ENCODE measurements around the gene TOR4A.

The TOR4A gene

GRCh38 chr9:137247135-137247915, 30.2 kb upstream of the TOR4A start:
- TF ChIP-seq EZH2 (IDR thresholded peaks at IDR 0.05; ENCODE audit: borderline replicate concordance, low read depth, low read length, severe bottlenecking) (no peak), CTCF (IDR thresholded peaks at IDR 0.05; ENCODE audit: borderline replicate concordance, extremely low read depth, low read length, poor library complexity, severe bottlenecking) (no peak)
- no peak overlapping the region for H2AFZ ChIP-seq (ENCODE audit: low read depth, low read length)
- ATAC-seq (ENCODE audit: insufficient read depth, low read depth) (no peak), DNase-seq (no peak)
- H3K4me3 ChIP-seq (ENCODE audit: low read depth in 1 of 2, low read length in 2 of 2), result no peak overlapping the region
- no peaks in the 10 kb centered on the region for H3K9me3 ChIP-seq (ENCODE audit: insufficient read depth, low read length, severe bottlenecking)
- H3K4me1 ChIP-seq (ENCODE audit: insufficient read depth, low read length), result peaks cover 12% of the 10 kb centered on the region
- H3K27ac ChIP-seq (ENCODE audit: low read length), result no peak overlapping the region
- H3K9ac ChIP-seq (ENCODE audit: low read depth, low read length), result no peak overlapping the region
- H3K27me3 ChIP-seq (ENCODE audit: insufficient read depth, low read length, poor library complexity), result no peaks in the 10 kb centered on the region
- peaks cover 7% of the 10 kb centered on the region for H3K79me2 ChIP-seq (ENCODE audit: insufficient read depth, low read length)
- peaks cover 17% of the 10 kb centered on the region for H3K36me3 ChIP-seq (ENCODE audit: insufficient read depth, low read length)
- no peak overlapping the region for H3K4me2 ChIP-seq (ENCODE audit: insufficient read depth, low read length)
- peaks cover 27% of the 10 kb centered on the region for H4K20me1 ChIP-seq (ENCODE audit: insufficient read depth, low read length)

DNA sequence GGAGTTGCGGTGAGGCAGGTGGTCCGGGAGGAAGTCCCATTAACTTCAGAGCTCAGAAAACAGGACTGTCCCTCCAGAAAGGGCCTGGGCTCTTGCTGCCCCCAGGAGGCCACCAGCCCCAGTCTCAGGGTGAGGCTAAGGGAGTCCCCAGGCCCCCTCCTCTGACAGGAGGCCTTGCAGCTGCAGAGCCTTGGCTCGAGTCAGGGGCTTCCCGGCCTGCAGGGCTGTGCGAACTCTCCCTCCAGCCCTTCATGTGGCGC, 29.7 kb upstream of the TOR4A start:
- ATAC-seq (ENCODE audit: insufficient read depth, low read depth), result no peak
- DNase-seq, result no peak
- no peak overlapping the region for H3K27ac ChIP-seq (ENCODE audit: low read length)
- H3K9ac ChIP-seq (ENCODE audit: low read depth, low read length), result no peak overlapping the region
- H3K79me2 ChIP-seq (ENCODE audit: insufficient read depth, low read length), result peaks cover 2% of the 10 kb centered on the region
- no peak overlapping the region for H3K4me2 ChIP-seq (ENCODE audit: insufficient read depth, low read length)
- no peaks in the 10 kb centered on the region for H3K27me3 ChIP-seq (ENCODE audit: insufficient read depth, low read length, poor library complexity)
- peaks cover 22% of the 10 kb centered on the region for H4K20me1 ChIP-seq (ENCODE audit: insufficient read depth, low read length)
- H3K4me1 ChIP-seq (ENCODE audit: insufficient read depth, low read length), result peaks cover 7% of the 10 kb centered on the region
- no peak for TF ChIP-seq CTCF (IDR thresholded peaks at IDR 0.05; ENCODE audit: borderline replicate concordance, extremely low read depth, low read length, poor library complexity, severe bottlenecking)
- no peak for TF ChIP-seq EZH2 (IDR thresholded peaks at IDR 0.05; ENCODE audit: borderline replicate concordance, low read depth, low read length, severe bottlenecking)
- H2AFZ ChIP-seq (ENCODE audit: low read depth, low read length), result no peak overlapping the region
- H3K9me3 ChIP-seq (ENCODE audit: insufficient read depth, low read length, severe bottlenecking), result no peaks in the 10 kb centered on the region
- peaks cover 12% of the 10 kb centered on the region for H3K36me3 ChIP-seq (ENCODE audit: insufficient read depth, low read length)
- no peak overlapping the region for H3K4me3 ChIP-seq (ENCODE audit: low read depth in 1 of 2, low read length in 2 of 2)

DNA sequence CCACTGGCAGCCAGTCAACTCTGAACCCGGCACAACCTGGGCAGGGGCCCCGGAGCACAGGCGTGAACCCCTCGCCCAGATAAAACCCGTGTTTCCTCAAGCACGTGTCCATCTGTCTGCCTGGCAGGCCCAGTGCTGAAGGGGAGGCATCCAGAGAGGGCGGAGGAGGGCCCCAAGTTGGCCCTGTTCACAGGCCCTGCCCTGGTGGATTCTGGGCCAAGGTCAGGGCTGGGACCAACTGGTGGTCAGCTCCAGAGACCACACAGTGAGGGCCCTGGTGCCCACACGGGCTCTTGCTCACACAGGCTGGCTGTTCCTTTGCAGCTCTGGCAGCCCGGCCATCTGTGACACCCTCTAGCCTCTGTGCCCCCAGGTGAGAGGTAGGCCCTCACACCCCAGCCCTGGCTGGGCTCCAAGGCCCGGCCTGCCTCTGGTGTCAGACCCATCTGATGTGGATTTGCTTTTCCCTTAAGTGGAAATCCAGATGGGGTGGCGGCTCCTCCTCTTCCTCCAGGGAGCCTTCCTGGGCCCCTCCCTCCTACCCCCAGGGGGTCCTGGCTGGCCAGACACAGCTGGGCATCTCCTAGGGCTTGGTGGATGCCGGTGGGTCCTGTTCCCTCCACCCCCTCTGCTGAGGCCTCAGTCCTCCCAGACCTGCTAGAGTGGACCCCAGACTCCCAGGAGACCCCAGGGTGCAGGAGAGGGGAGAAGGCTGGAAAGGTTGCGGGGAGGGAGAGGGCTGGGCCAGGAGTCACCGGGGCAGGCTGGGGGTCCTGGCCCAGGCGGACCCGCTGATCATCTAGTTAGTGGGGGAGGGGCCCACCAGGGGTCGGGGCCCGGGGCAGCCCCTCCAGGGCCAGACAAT, 27.0 kb upstream of the TOR4A start:
- H3K9me3 ChIP-seq (ENCODE audit: insufficient read depth, low read length, severe bottlenecking), result no peaks in the 10 kb centered on the region
- DNase-seq (no peak), ATAC-seq (ENCODE audit: insufficient read depth, low read depth) (no peak)
- H3K4me1 ChIP-seq (ENCODE audit: insufficient read depth, low read length), result peaks cover 16% of the 10 kb centered on the region
- no peak overlapping the region for H3K9ac ChIP-seq (ENCODE audit: low read depth, low read length)
- H3K4me2 ChIP-seq (ENCODE audit: insufficient read depth, low read length), result no peak overlapping the region
- H3K27me3 ChIP-seq (ENCODE audit: insufficient read depth, low read length, poor library complexity), result no peaks in the 10 kb centered on the region
- no peak overlapping the region for H3K4me3 ChIP-seq (ENCODE audit: low read depth in 1 of 2, low read length in 2 of 2)
- H2AFZ ChIP-seq (ENCODE audit: low read depth, low read length), result no peak overlapping the region
- H4K20me1 ChIP-seq (ENCODE audit: insufficient read depth, low read length), result no peaks in the 10 kb centered on the region; the same call in 1 of the 2 replicates
- H3K79me2 ChIP-seq (ENCODE audit: insufficient read depth, low read length), result peaks cover 10% of the 10 kb centered on the region
- peaks cover under 1% of the 10 kb centered on the region; the same call in 1 of the 2 replicates for H3K36me3 ChIP-seq (ENCODE audit: insufficient read depth, low read length)
- no peak overlapping the region for H3K27ac ChIP-seq (ENCODE audit: low read length)
- TF ChIP-seq CTCF (IDR thresholded peaks at IDR 0.05; ENCODE audit: borderline replicate concordance, extremely low read depth, low read length, poor library complexity, severe bottlenecking), result no peak
- no peak for TF ChIP-seq EZH2 (IDR thresholded peaks at IDR 0.05; ENCODE audit: borderline replicate concordance, low read depth, low read length, severe bottlenecking)
